Esophagus squamous epithelium (tissue), 4 donors: ENCODE results near the gene NIN.

Experiments used
- POLR2A ChIP-seq, 4 donors: fragments of 450-650 bp; IDR thresholded peaks; one replicate each; pipeline ENCODE4 v1.6.1; 2017; ENCODE audit warnings: antibody characterized with exemption in 4 of 4, mild to moderate bottlenecking in 4 of 4, moderate library complexity in 3 of 4
- TF ChIP-seq, protein P1 (sequence below), 6 experiments: fragments of 450-650 bp in 4 of 6; fragments of 200-600 bp in 2 of 6; sonication (generic) in 2 of 6; IDR thresholded peaks; one replicate each; pipeline ENCODE4 v1.5.1; 2016 to 2019; ENCODE audit warnings: antibody characterized with exemption in 6 of 6, mild to moderate bottlenecking in 4 of 6, moderate library complexity in 4 of 6

DNA sequence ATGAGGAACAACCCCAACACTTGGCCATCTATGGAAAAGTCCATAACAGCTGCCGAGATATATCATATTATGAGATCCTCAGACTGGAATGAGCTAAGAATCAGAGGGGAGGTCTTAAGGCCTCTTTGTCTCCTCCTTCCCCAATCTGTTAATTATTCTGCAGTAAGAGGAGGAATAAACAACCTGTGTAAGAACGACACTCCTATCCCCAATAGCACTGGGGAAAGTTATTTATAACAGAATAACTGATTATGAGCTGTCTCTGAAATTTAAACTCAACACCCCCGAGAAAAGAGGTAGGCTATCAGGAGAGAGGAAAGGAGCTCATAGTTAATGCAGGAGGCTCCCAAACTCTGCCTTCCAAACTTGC, 68.0 kb downstream of the NIN start:
- TF ChIP-seq, protein P1, sequence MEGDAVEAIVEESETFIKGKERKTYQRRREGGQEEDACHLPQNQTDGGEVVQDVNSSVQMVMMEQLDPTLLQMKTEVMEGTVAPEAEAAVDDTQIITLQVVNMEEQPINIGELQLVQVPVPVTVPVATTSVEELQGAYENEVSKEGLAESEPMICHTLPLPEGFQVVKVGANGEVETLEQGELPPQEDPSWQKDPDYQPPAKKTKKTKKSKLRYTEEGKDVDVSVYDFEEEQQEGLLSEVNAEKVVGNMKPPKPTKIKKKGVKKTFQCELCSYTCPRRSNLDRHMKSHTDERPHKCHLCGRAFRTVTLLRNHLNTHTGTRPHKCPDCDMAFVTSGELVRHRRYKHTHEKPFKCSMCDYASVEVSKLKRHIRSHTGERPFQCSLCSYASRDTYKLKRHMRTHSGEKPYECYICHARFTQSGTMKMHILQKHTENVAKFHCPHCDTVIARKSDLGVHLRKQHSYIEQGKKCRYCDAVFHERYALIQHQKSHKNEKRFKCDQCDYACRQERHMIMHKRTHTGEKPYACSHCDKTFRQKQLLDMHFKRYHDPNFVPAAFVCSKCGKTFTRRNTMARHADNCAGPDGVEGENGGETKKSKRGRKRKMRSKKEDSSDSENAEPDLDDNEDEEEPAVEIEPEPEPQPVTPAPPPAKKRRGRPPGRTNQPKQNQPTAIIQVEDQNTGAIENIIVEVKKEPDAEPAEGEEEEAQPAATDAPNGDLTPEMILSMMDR (IDR thresholded peaks at IDR 0.05): no peak
- no peak for TF ChIP-seq POLR2A (IDR thresholded peaks at IDR 0.05)
